ENCODE results near the gene RCOR1.

Gene RCOR1

GRCh38 chr14:102593061-102593824, 794 bp downstream of the RCOR1 start:
- H4K20me1 ChIP-seq (ENCODE audit: insufficient read depth, low read length): peaks cover 18% of the 10 kb centered on the region
- H3K4me1 ChIP-seq (ENCODE audit: low read length): peaks cover 25% of the 10 kb centered on the region
- no peak overlapping the region for H2AFZ ChIP-seq (ENCODE audit: low read depth, low read length)
- no peaks in the 10 kb centered on the region for H3K36me3 ChIP-seq (replicated peaks; ENCODE audit: low read depth, low read length)
- H3K79me2 ChIP-seq (ENCODE audit: low read length): peaks cover 32% of the 10 kb centered on the region
- no peaks in the 10 kb centered on the region for H3K27me3 ChIP-seq (ENCODE audit: low read depth, low read length)
- H3K4me3 ChIP-seq (ENCODE audit: low read length): peak overlapping the region; percentile 96
- no peaks in the 10 kb centered on the region for H3K9me3 ChIP-seq (ENCODE audit: insufficient read depth, low read length)
- H3K9ac ChIP-seq (ENCODE audit: low read length): peak overlapping the region; percentile 75
- peak overlapping the region; percentile 62 for H3K27ac ChIP-seq (ENCODE audit: low read length)
- H3K4me2 ChIP-seq (ENCODE audit: low read length): peak overlapping the region; percentile 76
- TF ChIP-seq EZH2phosphoT487 (IDR thresholded peaks at IDR 0.05; ENCODE audit: low read depth): no peak
- TF ChIP-seq CTCF (IDR thresholded peaks at IDR 0.05; ENCODE audit: low read depth, low read length): no peak; the same call in none of the 2 replicates

GRCh38 chr14:102593825-102594137, 1.3 kb downstream of the RCOR1 start:
- H3K27me3 ChIP-seq (ENCODE audit: low read depth, low read length): no peaks in the 10 kb centered on the region
- H4K20me1 ChIP-seq (ENCODE audit: insufficient read depth, low read length): peaks cover 18% of the 10 kb centered on the region
- TF ChIP-seq EZH2phosphoT487 (IDR thresholded peaks at IDR 0.05; ENCODE audit: low read depth) (no peak), CTCF (IDR thresholded peaks at IDR 0.05; ENCODE audit: low read depth, low read length) (no peak)
- H3K4me3 ChIP-seq (ENCODE audit: low read length): peak overlapping the region; percentile 96
- peaks cover 25% of the 10 kb centered on the region for H3K4me1 ChIP-seq (ENCODE audit: low read length)
- no peak overlapping the region for H2AFZ ChIP-seq (ENCODE audit: low read depth, low read length)
- H3K4me2 ChIP-seq (ENCODE audit: low read length): peak overlapping the region; percentile 76
- H3K27ac ChIP-seq (ENCODE audit: low read length): 0 out of 2 replicates have a peak overlapping the region, but pooled peaks have one; percentile 3
- no peaks in the 10 kb centered on the region for H3K9me3 ChIP-seq (ENCODE audit: insufficient read depth, low read length)
- H3K9ac ChIP-seq (ENCODE audit: low read length): peak overlapping the region; percentile 75
- H3K36me3 ChIP-seq (replicated peaks; ENCODE audit: low read depth, low read length): no peaks in the 10 kb centered on the region
- H3K79me2 ChIP-seq (ENCODE audit: low read length): peaks cover 34% of the 10 kb centered on the region

GRCh38 chr14:102594514-102595175, 2.2 kb downstream of the RCOR1 start:
- Histone ChIP-seq H3K4me3 (ENCODE audit: low read length) (peak overlapping the region; percentile 96), H4K20me1 (ENCODE audit: insufficient read depth, low read length) (peaks cover 18% of the 10 kb centered on the region), H3K79me2 (ENCODE audit: low read length) (peaks cover 40% of the 10 kb centered on the region), H3K27me3 (ENCODE audit: low read depth, low read length) (no peaks in the 10 kb centered on the region), H3K9me3 (ENCODE audit: insufficient read depth, low read length) (no peaks in the 10 kb centered on the region), H3K27ac (ENCODE audit: low read length) (0 out of 2 replicates have a peak overlapping the region, but pooled peaks have one; percentile 3), H3K36me3 (replicated peaks; ENCODE audit: low read depth, low read length) (peaks cover 2% of the 10 kb centered on the region), H3K4me1 (ENCODE audit: low read length) (peaks cover 25% of the 10 kb centered on the region), H3K4me2 (ENCODE audit: low read length) (peak overlapping the region; percentile 76), H3K9ac (ENCODE audit: low read length) (no peak overlapping the region; the same call in 1 of the 2 replicates), H2AFZ (ENCODE audit: low read depth, low read length) (no peak overlapping the region)
- peak; percentile 69 for TF ChIP-seq CTCF (IDR thresholded peaks at IDR 0.05; ENCODE audit: low read depth, low read length)
- TF ChIP-seq EZH2phosphoT487 (IDR thresholded peaks at IDR 0.05; ENCODE audit: low read depth): no peak

- H3K9ac ChIP-seq (ENCODE audit: low read length): no peak overlapping the region
- H3K79me2 ChIP-seq (ENCODE audit: low read length): peaks cover 62% of the 10 kb centered on the region
- peaks cover 35% of the 10 kb centered on the region for H4K20me1 ChIP-seq (ENCODE audit: insufficient read depth, low read length)
- H3K9me3 ChIP-seq (ENCODE audit: insufficient read depth, low read length): no peaks in the 10 kb centered on the region
- no peak overlapping the region for H3K4me3 ChIP-seq (ENCODE audit: low read length)
- H3K36me3 ChIP-seq (replicated peaks; ENCODE audit: low read depth, low read length): peaks cover 5% of the 10 kb centered on the region
- no peaks in the 10 kb centered on the region for H3K27me3 ChIP-seq (ENCODE audit: low read depth, low read length)
- H2AFZ ChIP-seq (ENCODE audit: low read depth, low read length): no peak overlapping the region
- H3K4me2 ChIP-seq (ENCODE audit: low read length): no peak overlapping the region
- H3K4me1 ChIP-seq (ENCODE audit: low read length): peaks cover 15% of the 10 kb centered on the region
- TF ChIP-seq EZH2phosphoT487 (IDR thresholded peaks at IDR 0.05; ENCODE audit: low read depth) (no peak), CTCF (IDR thresholded peaks at IDR 0.05; ENCODE audit: low read depth, low read length) (no peak)
- no peak overlapping the region for H3K27ac ChIP-seq (ENCODE audit: low read length)
Measured at GRCh38 chr14:102601378-102601925, 9.0 kb downstream of the RCOR1 start.

Data from OCI-LY3 (cell line).